BLaER1 (cell line): ENCODE data around the gene SLC19A1.

Experiments used
- H3K27ac ChIP-seq: shearing (Covaris generic); formaldehyde crosslinking; 2 replicates; pipeline ENCODE4 v1.8.1; 2022
- H3K27me3 ChIP-seq: shearing (Covaris generic); formaldehyde crosslinking; 2 replicates; pipeline ENCODE4 v1.8.1; 2022
- H3K36me3 ChIP-seq: shearing (Covaris generic); formaldehyde crosslinking; 2 replicates; pipeline ENCODE4 v1.8.1; 2022
- H3K4me1 ChIP-seq: shearing (Covaris generic); formaldehyde crosslinking; 2 replicates; pipeline ENCODE4 v1.8.1; 2022
- H3K4me2 ChIP-seq: shearing (Covaris generic); formaldehyde crosslinking; 2 replicates; pipeline ENCODE4 v1.8.1; 2022
- H3K4me3 ChIP-seq: shearing (Covaris generic); formaldehyde crosslinking; 2 replicates; pipeline ENCODE4 v1.8.1; 2022
- H3K9ac ChIP-seq: shearing (Covaris generic); formaldehyde crosslinking; 2 replicates; pipeline ENCODE4 v1.8.1; 2022
- H3K9me3 ChIP-seq: shearing (Covaris generic); formaldehyde crosslinking; 2 replicates; pipeline ENCODE4 v1.8.1; 2022
- H4K20me1 ChIP-seq: shearing (Covaris generic); formaldehyde crosslinking; 2 replicates; pipeline ENCODE4 v1.8.1; 2022
- Cebpa-rat ChIP-seq: shearing (Covaris generic); IDR thresholded peaks from 2 replicates; pipeline ENCODE4 v1.8.1; 2022

SLC19A1 gene

GRCh38 chr21:45487891-45488600 is 54.2 kb downstream of the SLC19A1 start:
- no peaks in the 10 kb centered on the region for H4K20me1 ChIP-seq
- peaks cover 55% of the 10 kb centered on the region for H3K4me1 ChIP-seq
- H3K9me3 ChIP-seq, result no peaks in the 10 kb centered on the region
- peak overlapping the region; percentile 27 for H3K4me2 ChIP-seq
- no peaks in the 10 kb centered on the region for H3K27me3 ChIP-seq
- H3K4me3 ChIP-seq, result no peak overlapping the region
- no peaks in the 10 kb centered on the region for H3K36me3 ChIP-seq
- H3K27ac ChIP-seq, result peak overlapping the region; percentile 47; the same call in 1 of the 2 replicates
- no peak for TF ChIP-seq Cebpa-rat
- peak overlapping the region; percentile 55; the same call in 1 of the 2 replicates for H3K9ac ChIP-seq

GRCh38 chr21:45487161-45487806 is 55.0 kb downstream of the SLC19A1 start:
- Histone ChIP-seq H3K36me3 (no peaks in the 10 kb centered on the region), H3K9ac (peak overlapping the region; percentile 55; the same call in 1 of the 2 replicates), H3K4me2 (peak overlapping the region; percentile 27), H3K4me3 (no peak overlapping the region), H3K27ac (peak overlapping the region; percentile 47; the same call in 1 of the 2 replicates), H4K20me1 (no peaks in the 10 kb centered on the region), H3K4me1 (peaks cover 60% of the 10 kb centered on the region), H3K27me3 (no peaks in the 10 kb centered on the region), H3K9me3 (no peaks in the 10 kb centered on the region)
- no peak for TF ChIP-seq Cebpa-rat

DNA sequence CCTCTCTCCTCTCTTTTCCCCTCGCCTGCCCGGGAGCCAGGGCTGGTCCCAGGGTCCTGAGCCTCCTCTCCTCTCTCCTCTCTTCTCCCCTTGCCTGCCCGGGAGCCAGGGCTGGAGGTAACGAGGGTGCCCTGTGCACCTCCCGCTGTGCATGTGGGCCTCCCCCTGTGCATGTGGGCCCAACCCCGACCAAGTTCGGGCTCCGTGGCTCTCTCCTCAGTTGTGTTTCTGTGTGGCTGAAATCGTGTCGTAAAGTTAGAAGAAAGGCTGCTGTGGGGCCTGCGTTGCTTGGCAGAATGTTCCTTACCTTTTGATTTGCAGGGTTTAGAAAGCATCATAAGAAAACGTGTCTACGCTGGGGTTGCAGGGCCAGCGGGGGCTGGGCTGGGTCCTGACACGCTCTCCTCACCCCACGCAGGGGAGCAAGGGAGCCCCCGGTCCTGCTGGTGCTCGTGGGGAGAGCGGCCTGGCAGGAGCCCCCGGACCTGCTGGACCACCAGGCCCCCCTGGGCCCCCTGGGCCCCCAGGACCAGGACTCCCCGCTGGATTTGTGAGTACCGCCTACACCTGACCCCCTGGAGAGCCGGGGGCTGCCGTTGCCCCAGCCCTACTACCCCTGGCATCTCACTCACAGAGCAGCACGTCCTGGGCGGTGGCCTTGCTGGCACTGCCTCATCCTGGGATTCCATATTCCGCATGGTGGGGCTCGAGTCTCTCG is 55.6 kb downstream of the SLC19A1 start:
- H4K20me1 ChIP-seq, result no peaks in the 10 kb centered on the region
- H3K4me2 ChIP-seq, result no peak overlapping the region
- peaks cover 67% of the 10 kb centered on the region for H3K4me1 ChIP-seq
- H3K27me3 ChIP-seq, result no peaks in the 10 kb centered on the region
- no peak overlapping the region for H3K27ac ChIP-seq
- H3K9ac ChIP-seq, result no peak overlapping the region
- no peaks in the 10 kb centered on the region for H3K9me3 ChIP-seq
- no peak overlapping the region for H3K4me3 ChIP-seq
- no peak for TF ChIP-seq Cebpa-rat
- no peaks in the 10 kb centered on the region for H3K36me3 ChIP-seq

DNA sequence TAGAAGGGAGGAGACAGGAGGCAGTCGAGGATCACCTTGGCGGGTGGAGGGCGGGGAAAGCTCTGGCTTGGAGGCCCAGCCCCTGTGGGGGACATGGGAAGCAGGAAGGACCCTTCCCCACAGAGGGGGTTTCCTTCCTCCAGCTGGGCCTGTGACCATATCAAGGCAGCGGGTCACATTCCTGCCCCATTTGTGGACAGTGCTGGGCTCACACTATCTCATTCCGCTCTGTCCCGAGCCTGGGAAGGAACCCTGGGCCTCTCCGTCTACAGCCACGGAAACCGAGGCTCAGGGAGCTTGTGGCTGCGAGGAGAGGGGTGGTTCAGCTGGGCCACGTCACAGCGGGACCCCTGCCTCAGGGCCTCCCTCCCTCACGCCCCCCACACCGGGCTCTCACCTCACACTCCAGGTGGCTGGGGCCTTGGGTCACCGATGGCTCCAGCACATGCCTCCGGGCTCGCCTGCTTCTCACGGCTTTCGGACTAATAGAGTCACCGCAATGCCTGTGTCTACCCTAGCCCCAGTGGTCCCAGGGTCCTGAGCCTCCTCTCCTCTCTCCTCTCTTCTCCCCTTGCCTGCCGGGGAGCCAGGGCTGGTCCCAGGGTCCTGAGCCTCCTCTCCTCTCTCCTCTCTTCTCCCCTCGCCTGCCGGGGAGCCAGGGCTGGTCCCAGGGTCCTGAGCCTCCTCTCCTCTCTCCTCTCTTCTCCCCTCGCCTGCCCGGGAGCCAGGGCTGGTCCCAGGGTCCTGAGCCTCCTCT is 56.4 kb downstream of the SLC19A1 start:
- no peaks in the 10 kb centered on the region for H4K20me1 ChIP-seq
- H3K27ac ChIP-seq, result peak overlapping the region; percentile 28
- no peak overlapping the region for H3K9ac ChIP-seq
- no peaks in the 10 kb centered on the region for H3K9me3 ChIP-seq
- H3K4me3 ChIP-seq, result no peak overlapping the region
- H3K4me1 ChIP-seq, result peaks cover 72% of the 10 kb centered on the region
- peak overlapping the region; percentile 37; the same call in 1 of the 2 replicates for H3K4me2 ChIP-seq
- no peak for TF ChIP-seq Cebpa-rat
- no peaks in the 10 kb centered on the region for H3K27me3 ChIP-seq
- no peaks in the 10 kb centered on the region for H3K36me3 ChIP-seq

DNA sequence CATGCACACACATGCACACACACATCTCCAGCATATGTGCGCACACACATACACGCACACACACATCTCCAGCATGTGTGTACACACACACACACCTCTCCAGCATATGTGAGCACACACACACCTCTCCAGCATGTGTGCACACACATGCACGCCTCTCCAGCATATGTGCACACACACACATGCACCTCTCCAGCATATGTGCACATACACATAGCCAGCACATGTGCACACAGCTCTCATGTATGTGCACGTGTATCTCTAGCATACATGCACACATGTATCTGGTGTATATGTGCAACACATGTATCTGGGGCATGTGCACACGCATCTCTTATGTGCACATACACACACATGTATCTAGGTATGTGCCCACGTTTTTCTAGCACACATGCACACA is 57.9 kb downstream of the SLC19A1 start:
- H3K9ac ChIP-seq, result no peak overlapping the region
- no peak overlapping the region for H3K4me3 ChIP-seq
- H3K4me1 ChIP-seq, result peaks cover 75% of the 10 kb centered on the region
- TF ChIP-seq Cebpa-rat, result no peak
- no peaks in the 10 kb centered on the region for H3K27me3 ChIP-seq
- no peak overlapping the region for H3K27ac ChIP-seq
- H3K36me3 ChIP-seq, result no peaks in the 10 kb centered on the region
- no peaks in the 10 kb centered on the region for H3K9me3 ChIP-seq
- no peaks in the 10 kb centered on the region for H4K20me1 ChIP-seq
- no peak overlapping the region for H3K4me2 ChIP-seq

DNA sequence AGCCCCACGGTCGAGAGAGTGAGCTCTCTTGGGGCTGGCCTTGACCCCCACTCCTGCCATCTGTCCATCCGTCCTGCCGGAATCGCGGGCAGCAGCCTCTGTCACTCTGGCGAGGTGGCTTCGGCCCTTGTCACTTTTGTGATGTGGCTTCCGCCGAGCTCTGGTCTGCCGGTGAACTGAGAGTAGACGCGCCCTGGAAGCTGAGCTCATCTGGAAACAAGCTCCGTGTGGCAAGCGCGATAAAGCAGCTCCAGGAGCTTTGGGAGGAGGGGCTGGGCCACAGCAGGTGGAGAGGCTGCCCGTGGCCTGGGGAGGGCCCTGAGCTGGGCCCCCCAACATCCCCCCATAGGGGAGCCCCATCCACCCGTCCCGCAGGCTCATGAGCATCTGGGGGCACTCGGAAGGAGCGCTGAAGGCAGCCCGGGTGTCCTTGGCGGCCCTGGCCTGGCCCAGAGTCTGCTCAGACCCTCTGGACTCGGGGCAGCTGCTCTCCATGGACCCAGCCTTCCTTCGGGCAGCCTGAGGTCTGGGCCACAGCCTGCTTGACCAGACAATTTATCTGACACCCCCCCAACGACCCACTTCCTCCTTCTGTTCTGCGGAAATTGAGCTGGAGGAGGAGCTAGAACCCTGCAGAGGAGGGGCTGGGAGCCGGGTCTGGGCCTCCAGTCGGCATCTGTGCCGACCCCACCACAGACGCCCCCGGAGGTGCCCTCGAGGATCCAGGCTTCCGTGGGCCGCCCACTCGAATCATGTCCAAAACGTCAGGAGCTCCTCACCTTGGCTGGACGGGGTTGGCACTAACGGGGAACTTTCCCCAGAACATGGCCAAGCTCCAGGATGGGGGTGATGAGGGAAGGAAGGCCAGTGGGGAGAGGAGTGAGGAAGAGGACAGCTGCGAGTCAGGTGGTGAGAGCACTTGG is 59.1 kb downstream of the SLC19A1 start:
- Histone ChIP-seq H4K20me1 (no peaks in the 10 kb centered on the region), H3K4me3 (peak overlapping the region; percentile 59), H3K27ac (peak overlapping the region; percentile 92), H3K4me2 (peak overlapping the region; percentile 96), H3K9me3 (no peaks in the 10 kb centered on the region), H3K36me3 (no peaks in the 10 kb centered on the region), H3K9ac (peak overlapping the region; percentile 80), H3K4me1 (peaks cover 73% of the 10 kb centered on the region), H3K27me3 (no peaks in the 10 kb centered on the region)
- no peak for TF ChIP-seq Cebpa-rat

- Histone ChIP-seq H3K4me2 (peak overlapping the region; percentile 96), H3K27ac (peak overlapping the region; percentile 92), H3K9me3 (no peaks in the 10 kb centered on the region), H3K27me3 (no peaks in the 10 kb centered on the region), H4K20me1 (no peaks in the 10 kb centered on the region), H3K4me3 (peak overlapping the region; percentile 59; the same call in 1 of the 2 replicates), H3K9ac (peak overlapping the region; percentile 80), H3K4me1 (peaks cover 73% of the 10 kb centered on the region), H3K36me3 (no peaks in the 10 kb centered on the region)
- TF ChIP-seq Cebpa-rat, result no peak
Measured at GRCh38 chr21:45481977-45482898, 60.0 kb downstream of the SLC19A1 start.

DNA sequence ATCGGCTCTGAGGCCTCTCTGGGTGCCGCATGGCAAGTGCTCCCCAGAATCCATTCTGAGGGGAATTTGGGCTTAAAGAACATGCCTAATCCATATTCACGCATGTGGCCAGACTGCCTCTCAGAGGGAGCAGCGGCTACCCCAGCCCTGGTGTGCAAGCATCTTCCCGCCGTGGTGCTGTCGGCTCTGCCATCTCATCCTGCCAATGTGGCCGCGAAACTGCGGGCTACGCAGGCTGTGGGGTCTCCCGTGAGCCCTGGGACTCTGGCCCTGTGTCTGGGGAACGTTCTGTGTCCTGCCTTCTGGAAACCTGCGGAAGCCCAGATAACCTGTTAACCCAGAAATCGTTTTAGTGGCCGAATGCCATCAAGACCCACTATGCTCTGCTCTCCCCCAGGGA is 60.7 kb downstream of the SLC19A1 start:
- H3K9me3 ChIP-seq, result no peaks in the 10 kb centered on the region
- H3K36me3 ChIP-seq, result no peaks in the 10 kb centered on the region
- no peaks in the 10 kb centered on the region for H3K27me3 ChIP-seq
- peak overlapping the region; percentile 80 for H3K9ac ChIP-seq
- H3K4me3 ChIP-seq, result no peak overlapping the region
- H3K4me1 ChIP-seq, result peaks cover 77% of the 10 kb centered on the region
- H3K4me2 ChIP-seq, result peak overlapping the region; percentile 96
- no peaks in the 10 kb centered on the region for H4K20me1 ChIP-seq
- TF ChIP-seq Cebpa-rat, result no peak
- H3K27ac ChIP-seq, result peak overlapping the region; percentile 92; the same call in 1 of the 2 replicates
